ENCODE data around the gene AMHR2.

AMHR2 gene

DNA sequence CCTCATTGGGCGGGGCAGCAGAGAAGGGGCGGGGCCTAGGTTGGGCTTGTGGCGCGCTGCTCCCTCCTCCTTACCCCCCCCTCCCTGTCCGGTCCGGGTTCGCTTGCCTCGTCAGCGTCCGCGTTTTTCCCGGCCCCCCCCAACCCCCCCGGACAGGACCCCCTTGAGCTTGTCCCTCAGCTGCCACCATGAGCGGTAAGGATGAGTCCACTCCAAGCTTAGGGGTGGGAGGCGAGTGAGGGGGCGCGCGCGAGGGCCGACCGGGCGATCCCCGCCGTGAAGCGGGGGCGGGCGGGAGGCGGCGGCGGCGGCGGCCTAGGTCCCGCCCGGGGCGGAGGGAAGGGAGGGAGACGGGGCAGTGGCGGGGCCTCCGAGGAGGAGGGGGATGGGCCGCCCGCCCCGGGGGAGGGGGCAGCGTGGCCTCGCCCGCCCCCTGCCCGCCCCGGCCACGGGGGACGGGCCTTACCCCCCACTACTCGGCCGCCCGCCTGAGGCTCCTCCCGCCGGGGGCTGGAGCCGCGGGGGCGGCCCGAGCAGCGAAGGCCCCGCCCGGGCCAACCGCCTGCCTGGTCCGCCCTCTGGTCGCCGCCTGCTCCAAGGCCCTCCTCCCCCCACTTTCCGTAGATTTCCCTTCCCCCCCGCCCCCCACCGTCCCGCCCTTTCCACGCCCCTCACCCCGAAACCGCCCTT is 43.4 kb upstream of the AMHR2 start, which contains the start of gene SP1:
Gene SP1, plus strand, starts transcription at position 73 of the 690 bp plus-strand sequence. Its CDS starts 116 bp downstream, at position 189.
- POLR2A ChIA-PET: interaction anchor here (0.6 to 2.3 kb wide), 17 partner anchors 8 to 558 kb away, joined by 3 to 20 read pairs (median 7); partner anchors contain the start of genes AAAS, CSAD, HOXC13 and MYG1
- peak within 1 kb of the TSS; percentile 70 for H3K4me3 ChIP-seq (ENCODE audit: low read depth, low read length)
- H3K4me1 ChIP-seq (ENCODE audit: control insufficient read depth, insufficient read depth, low read length): peaks cover 17% of the 10 kb centered on the region
- CTCF ChIA-PET: interaction anchor here (0.6 to 8.0 kb wide), 6 partner anchors 11 to 375 kb away, joined by 3 to 114 read pairs (median 8); partner anchors contain the start of gene AAAS
- H3K27ac ChIP-seq (ENCODE audit: extremely low read depth, low read depth, low read length): peak within 1 kb of the TSS; percentile 95
- no peaks in the 10 kb centered on the region for H3K9me3 ChIP-seq (ENCODE audit: control insufficient read depth, insufficient read depth, low read depth, low read length)
- H3K36me3 ChIP-seq (ENCODE audit: control insufficient read depth in 2 of 2, insufficient read depth in 1 of 2, low read length in 2 of 2): peaks cover 28 to 33% of the 10 kb centered on the region in 2 experiments
- TF ChIP-seq ZNF302 (tag by site-specific recombination; IDR thresholded peaks at IDR 0.05; ENCODE audit: low read depth) (no peak), ZNF660 (tag by site-specific recombination; IDR thresholded peaks at IDR 0.05) (peak; percentile 75), ZIC2 (tag by site-specific recombination; IDR thresholded peaks at IDR 0.05) (0 out of 2 replicates have a peak, but pooled peaks have one; percentile 16), ZBTB1 (tag by site-specific recombination; IDR thresholded peaks at IDR 0.05) (no peak), ZNF548 (tag by site-specific recombination; IDR thresholded peaks at IDR 0.05) (no peak), ZNF510 (tag by site-specific recombination; IDR thresholded peaks at IDR 0.05; ENCODE audit: insufficient replicate concordance) (no peak), ZNF155 (tag by site-specific recombination; IDR thresholded peaks at IDR 0.05) (no peak), ZNF211 (tag by site-specific recombination; IDR thresholded peaks at IDR 0.05; ENCODE audit: low read depth) (no peak), GLIS2 (tag by site-specific recombination; IDR thresholded peaks at IDR 0.05) (peak; percentile 68), SP2 (tag by site-specific recombination; IDR thresholded peaks at IDR 0.05) (no peak), ZNF544 (tag by site-specific recombination; IDR thresholded peaks at IDR 0.05) (no peak), ZNF394 (tag by site-specific recombination; IDR thresholded peaks at IDR 0.05; ENCODE audit: borderline replicate concordance) (no peak), ZEB2 (tag by site-specific recombination; IDR thresholded peaks at IDR 0.05) (peak; percentile 28; the same call in 1 of the 2 replicates), ZFP41 (tag by site-specific recombination; IDR thresholded peaks at IDR 0.05; ENCODE audit: borderline replicate concordance) (no peak), ZNF707 (tag by site-specific recombination; IDR thresholded peaks at IDR 0.05) (no peak), ZNF677 (tag by site-specific recombination; IDR thresholded peaks at IDR 0.05) (no peak), ZNF473 (tag by site-specific recombination; IDR thresholded peaks at IDR 0.05) (no peak)
- TF ChIP-seq, protein P1, sequence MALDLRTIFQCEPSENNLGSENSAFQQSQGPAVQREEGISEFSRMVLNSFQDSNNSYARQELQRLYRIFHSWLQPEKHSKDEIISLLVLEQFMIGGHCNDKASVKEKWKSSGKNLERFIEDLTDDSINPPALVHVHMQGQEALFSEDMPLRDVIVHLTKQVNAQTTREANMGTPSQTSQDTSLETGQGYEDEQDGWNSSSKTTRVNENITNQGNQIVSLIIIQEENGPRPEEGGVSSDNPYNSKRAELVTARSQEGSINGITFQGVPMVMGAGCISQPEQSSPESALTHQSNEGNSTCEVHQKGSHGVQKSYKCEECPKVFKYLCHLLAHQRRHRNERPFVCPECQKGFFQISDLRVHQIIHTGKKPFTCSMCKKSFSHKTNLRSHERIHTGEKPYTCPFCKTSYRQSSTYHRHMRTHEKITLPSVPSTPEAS (tag by site-specific recombination; IDR thresholded peaks at IDR 0.05): no peak
- TF ChIP-seq, protein P2, sequence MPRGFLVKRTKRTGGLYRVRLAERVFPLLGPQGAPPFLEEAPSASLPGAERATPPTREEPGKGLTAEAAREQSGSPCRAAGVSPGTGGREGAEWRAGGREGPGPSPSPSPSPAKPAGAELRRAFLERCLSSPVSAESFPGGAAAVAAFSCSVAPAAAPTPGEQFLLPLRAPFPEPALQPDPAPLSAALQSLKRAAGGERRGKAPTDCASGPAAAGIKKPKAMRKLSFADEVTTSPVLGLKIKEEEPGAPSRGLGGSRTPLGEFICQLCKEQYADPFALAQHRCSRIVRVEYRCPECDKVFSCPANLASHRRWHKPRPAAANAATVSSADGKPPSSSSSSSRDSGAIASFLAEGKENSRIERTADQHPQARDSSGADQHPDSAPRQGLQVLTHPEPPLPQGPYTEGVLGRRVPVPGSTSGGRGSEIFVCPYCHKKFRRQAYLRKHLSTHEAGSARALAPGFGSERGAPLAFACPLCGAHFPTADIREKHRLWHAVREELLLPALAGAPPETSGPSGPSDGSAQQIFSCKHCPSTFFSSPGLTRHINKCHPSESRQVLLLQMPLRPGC (tag by site-specific recombination; IDR thresholded peaks at IDR 0.05): no peak
- TF ChIP-seq, protein P3, sequence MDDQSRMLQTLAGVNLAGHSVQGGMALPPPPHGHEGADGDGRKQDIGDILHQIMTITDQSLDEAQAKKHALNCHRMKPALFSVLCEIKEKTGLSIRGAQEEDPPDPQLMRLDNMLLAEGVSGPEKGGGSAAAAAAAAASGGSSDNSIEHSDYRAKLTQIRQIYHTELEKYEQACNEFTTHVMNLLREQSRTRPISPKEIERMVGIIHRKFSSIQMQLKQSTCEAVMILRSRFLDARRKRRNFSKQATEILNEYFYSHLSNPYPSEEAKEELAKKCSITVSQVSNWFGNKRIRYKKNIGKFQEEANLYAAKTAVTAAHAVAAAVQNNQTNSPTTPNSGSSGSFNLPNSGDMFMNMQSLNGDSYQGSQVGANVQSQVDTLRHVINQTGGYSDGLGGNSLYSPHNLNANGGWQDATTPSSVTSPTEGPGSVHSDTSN (CRISPR knock-in tag; IDR thresholded peaks at IDR 0.05): no peak; the same call in 1 of the 2 replicates
- TF ChIP-seq, protein P4, sequence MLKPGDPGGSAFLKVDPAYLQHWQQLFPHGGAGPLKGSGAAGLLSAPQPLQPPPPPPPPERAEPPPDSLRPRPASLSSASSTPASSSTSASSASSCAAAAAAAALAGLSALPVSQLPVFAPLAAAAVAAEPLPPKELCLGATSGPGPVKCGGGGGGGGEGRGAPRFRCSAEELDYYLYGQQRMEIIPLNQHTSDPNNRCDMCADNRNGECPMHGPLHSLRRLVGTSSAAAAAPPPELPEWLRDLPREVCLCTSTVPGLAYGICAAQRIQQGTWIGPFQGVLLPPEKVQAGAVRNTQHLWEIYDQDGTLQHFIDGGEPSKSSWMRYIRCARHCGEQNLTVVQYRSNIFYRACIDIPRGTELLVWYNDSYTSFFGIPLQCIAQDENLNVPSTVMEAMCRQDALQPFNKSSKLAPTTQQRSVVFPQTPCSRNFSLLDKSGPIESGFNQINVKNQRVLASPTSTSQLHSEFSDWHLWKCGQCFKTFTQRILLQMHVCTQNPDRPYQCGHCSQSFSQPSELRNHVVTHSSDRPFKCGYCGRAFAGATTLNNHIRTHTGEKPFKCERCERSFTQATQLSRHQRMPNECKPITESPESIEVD (tag by site-specific recombination; IDR thresholded peaks at IDR 0.05): no peak
- TF ChIP-seq, protein P5, sequence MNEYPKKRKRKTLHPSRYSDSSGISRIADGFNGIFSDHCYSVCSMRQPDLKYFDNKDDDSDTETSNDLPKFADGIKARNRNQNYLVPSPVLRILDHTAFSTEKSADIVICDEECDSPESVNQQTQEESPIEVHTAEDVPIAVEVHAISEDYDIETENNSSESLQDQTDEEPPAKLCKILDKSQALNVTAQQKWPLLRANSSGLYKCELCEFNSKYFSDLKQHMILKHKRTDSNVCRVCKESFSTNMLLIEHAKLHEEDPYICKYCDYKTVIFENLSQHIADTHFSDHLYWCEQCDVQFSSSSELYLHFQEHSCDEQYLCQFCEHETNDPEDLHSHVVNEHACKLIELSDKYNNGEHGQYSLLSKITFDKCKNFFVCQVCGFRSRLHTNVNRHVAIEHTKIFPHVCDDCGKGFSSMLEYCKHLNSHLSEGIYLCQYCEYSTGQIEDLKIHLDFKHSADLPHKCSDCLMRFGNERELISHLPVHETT (tag by site-specific recombination; IDR thresholded peaks at IDR 0.05): no peak
- TF ChIP-seq, protein P6, sequence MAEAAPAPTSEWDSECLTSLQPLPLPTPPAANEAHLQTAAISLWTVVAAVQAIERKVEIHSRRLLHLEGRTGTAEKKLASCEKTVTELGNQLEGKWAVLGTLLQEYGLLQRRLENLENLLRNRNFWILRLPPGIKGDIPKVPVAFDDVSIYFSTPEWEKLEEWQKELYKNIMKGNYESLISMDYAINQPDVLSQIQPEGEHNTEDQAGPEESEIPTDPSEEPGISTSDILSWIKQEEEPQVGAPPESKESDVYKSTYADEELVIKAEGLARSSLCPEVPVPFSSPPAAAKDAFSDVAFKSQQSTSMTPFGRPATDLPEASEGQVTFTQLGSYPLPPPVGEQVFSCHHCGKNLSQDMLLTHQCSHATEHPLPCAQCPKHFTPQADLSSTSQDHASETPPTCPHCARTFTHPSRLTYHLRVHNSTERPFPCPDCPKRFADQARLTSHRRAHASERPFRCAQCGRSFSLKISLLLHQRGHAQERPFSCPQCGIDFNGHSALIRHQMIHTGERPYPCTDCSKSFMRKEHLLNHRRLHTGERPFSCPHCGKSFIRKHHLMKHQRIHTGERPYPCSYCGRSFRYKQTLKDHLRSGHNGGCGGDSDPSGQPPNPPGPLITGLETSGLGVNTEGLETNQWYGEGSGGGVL (tag by site-specific recombination; IDR thresholded peaks at IDR 0.05): peak; percentile 88
- TF ChIP-seq, protein P7, sequence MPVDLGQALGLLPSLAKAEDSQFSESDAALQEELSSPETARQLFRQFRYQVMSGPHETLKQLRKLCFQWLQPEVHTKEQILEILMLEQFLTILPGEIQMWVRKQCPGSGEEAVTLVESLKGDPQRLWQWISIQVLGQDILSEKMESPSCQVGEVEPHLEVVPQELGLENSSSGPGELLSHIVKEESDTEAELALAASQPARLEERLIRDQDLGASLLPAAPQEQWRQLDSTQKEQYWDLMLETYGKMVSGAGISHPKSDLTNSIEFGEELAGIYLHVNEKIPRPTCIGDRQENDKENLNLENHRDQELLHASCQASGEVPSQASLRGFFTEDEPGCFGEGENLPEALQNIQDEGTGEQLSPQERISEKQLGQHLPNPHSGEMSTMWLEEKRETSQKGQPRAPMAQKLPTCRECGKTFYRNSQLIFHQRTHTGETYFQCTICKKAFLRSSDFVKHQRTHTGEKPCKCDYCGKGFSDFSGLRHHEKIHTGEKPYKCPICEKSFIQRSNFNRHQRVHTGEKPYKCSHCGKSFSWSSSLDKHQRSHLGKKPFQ (tag by site-specific recombination; IDR thresholded peaks at IDR 0.05): no peak
- TF ChIP-seq, protein P8, sequence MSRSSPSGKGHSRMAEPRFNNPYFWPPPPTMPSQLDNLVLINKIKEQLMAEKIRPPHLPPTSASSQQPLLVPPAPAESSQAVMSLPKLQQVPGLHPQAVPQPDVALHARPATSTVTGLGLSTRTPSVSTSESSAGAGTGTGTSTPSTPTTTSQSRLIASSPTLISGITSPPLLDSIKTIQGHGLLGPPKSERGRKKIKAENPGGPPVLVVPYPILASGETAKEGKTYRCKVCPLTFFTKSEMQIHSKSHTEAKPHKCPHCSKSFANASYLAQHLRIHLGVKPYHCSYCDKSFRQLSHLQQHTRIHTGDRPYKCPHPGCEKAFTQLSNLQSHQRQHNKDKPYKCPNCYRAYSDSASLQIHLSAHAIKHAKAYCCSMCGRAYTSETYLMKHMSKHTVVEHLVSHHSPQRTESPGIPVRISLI (tag by site-specific recombination; IDR thresholded peaks at IDR 0.05): no peak

Data from HEK293 (cell line).